HG03039 (cell line): ENCODE data around the gene MS4A8.
"Not testable (repeated sequence)": the region's sequence is repeated elsewhere in the genome, so short reads cannot be mapped to it uniquely, and the experiment has no call there.

ENCODE experiments used
- ATAC-seq: cut with Tn5 transposase; IDR thresholded peaks from one replicate; pipeline ENCODE4 v1.9.1; 2021; ENCODE audit warnings: mild to moderate bottlenecking, moderate library complexity; ENCODE audit not compliant: unreplicated experiment

MS4A8 gene

GRCh38 chr11:60724420-60724819 is 25.0 kb downstream of the MS4A8 start, which contains the start of gene MS4A18:
MS4A18 (plus strand) TSS chr11:60724720.
- no peak for ATAC-seq

GRCh38 chr11:60725592-60725991 is 26.2 kb downstream of the MS4A8 start:
- ATAC-seq = no peak

GRCh38 chr11:60731586-60731985 is 32.2 kb downstream of the MS4A8 start:
- no peak for ATAC-seq

- no peak for ATAC-seq
Observed at GRCh38 chr11:60734279-60734678, 34.9 kb downstream of the MS4A8 start.

- no peak for ATAC-seq
Observed at GRCh38 chr11:60739114-60739513, 39.7 kb downstream of the MS4A8 start.

GRCh38 chr11:60740573-60740972 is 41.2 kb downstream of the MS4A8 start:
- ATAC-seq = no peak

GRCh38 chr11:60741421-60741820 is 42.0 kb downstream of the MS4A8 start:
- ATAC-seq = no peak

GRCh38 chr11:60743058-60743457 is 43.6 kb downstream of the MS4A8 start:
- ATAC-seq = no peak

GRCh38 chr11:60744114-60744513 is 44.7 kb downstream of the MS4A8 start:
- no peak for ATAC-seq

- no peak for ATAC-seq
Observed at GRCh38 chr11:60747359-60747873, 48.0 kb downstream of the MS4A8 start.

- no peak for ATAC-seq
Observed at GRCh38 chr11:60748225-60748624, 48.8 kb downstream of the MS4A8 start.

- ATAC-seq = no peak
Observed at GRCh38 chr11:60748821-60749220, 49.4 kb downstream of the MS4A8 start.

- ATAC-seq = no peak
Observed at GRCh38 chr11:60750911-60751310, 51.5 kb downstream of the MS4A8 start.

- no peak for ATAC-seq
Observed at GRCh38 chr11:60753309-60753708, 53.9 kb downstream of the MS4A8 start.

- ATAC-seq = no peak
Observed at GRCh38 chr11:60754887-60755286, 55.5 kb downstream of the MS4A8 start.

- no peak for ATAC-seq
Observed at GRCh38 chr11:60756307-60757032, 57.1 kb downstream of the MS4A8 start, which contains the start of gene MS4A15. MS4A15 (plus strand) TSS chr11:60756867; CDS start chr11:60763734, 6,867 bp downstream.

GRCh38 chr11:60757231-60757800 is 57.9 kb downstream of the MS4A8 start:
- ATAC-seq = no peak

- not testable (repeated sequence) for ATAC-seq
Observed at GRCh38 chr11:60758671-60759070, 59.3 kb downstream of the MS4A8 start.

- ATAC-seq = not testable (repeated sequence)
Observed at GRCh38 chr11:60759438-60760225, 60.2 kb downstream of the MS4A8 start.

GRCh38 chr11:60761436-60762190 is 62.2 kb downstream of the MS4A8 start:
- no peak for ATAC-seq
